OCI-LY3 (cell line): ENCODE data around the gene RETN.

ENCODE experiments used
- H2AFZ ChIP-seq: fragments of 200-600, 300-600 bp; shearing (Covaris generic); 2 replicates; pipeline ENCODE4 v1.6.0; 2014; ENCODE audit warnings: antibody characterized with exemption, low read depth, low read length
- H3K27ac ChIP-seq: fragments of 200-600, 300-600 bp; sonication (generic); 2 replicates; pipeline ENCODE4 v1.5.1; 2014; ENCODE audit warnings: mild to moderate bottlenecking, low read length, moderate library complexity, mixed read lengths
- H3K27me3 ChIP-seq: fragments of 200-600, 300-600 bp; sonication (generic); 2 replicates; pipeline ENCODE4 v1.6.1; 2014; ENCODE audit warnings: low read depth, low read length, mixed read lengths
- H3K36me3 ChIP-seq: fragments of 200-600, 300-600 bp; sonication (generic); replicated peaks from 2 replicates; pipeline ENCODE3; 2014; ENCODE audit warnings: low read depth, low read length, mixed read lengths
- H3K4me1 ChIP-seq: fragments of 300-600, 200-600 bp; sonication (generic); 2 replicates; pipeline ENCODE4 v1.6.1; 2014; ENCODE audit warnings: low read length, mixed read lengths
- H3K4me2 ChIP-seq: fragments of 200-600, 300-600 bp; sonication (generic); 2 replicates; pipeline ENCODE4 v1.6.1; 2014; ENCODE audit warnings: low read length, mixed read lengths
- H3K4me3 ChIP-seq: fragments of 300-600, 200-600 bp; sonication (generic); 2 replicates; pipeline ENCODE4 v1.5.1; 2014; ENCODE audit warnings: antibody characterized with exemption, mild to moderate bottlenecking, low read length, moderate library complexity
- H3K79me2 ChIP-seq: fragments of 300-600, 200-600 bp; shearing (Covaris generic); 2 replicates; pipeline ENCODE4 v1.6.1; 2014; ENCODE audit warnings: mild to moderate bottlenecking, low read length, mixed read lengths
- H3K9ac ChIP-seq: fragments of 300-600, 200-600 bp; shearing (Covaris generic); 2 replicates; pipeline ENCODE4 v1.6.0; 2014; ENCODE audit warnings: mild to moderate bottlenecking, low read length, moderate library complexity
- H3K9me3 ChIP-seq: fragments of 200-600, 300-600 bp; shearing (Covaris generic); 2 replicates; pipeline ENCODE4 v1.6.1; 2014; ENCODE audit warnings: low read length, mixed read lengths; ENCODE audit not compliant: insufficient read depth
- H4K20me1 ChIP-seq: fragments of 200-600, 300-600 bp; sonication (generic); 2 replicates; pipeline ENCODE4 v1.6.1; 2016; ENCODE audit warnings: low read length, mixed read lengths; ENCODE audit not compliant: insufficient read depth
- EZH2phosphoT487 ChIP-seq: fragments of 200-600 bp; shearing (Covaris generic); IDR thresholded peaks from 2 replicates; pipeline ENCODE4 v1.6.1; 2018; ENCODE audit warnings: antibody characterized with exemption, mixed run types, low read depth
- TF ChIP-seq, protein P1 (sequence below): fragments of 200-600, 300-600 bp; sonication (generic); IDR thresholded peaks from 2 replicates; pipeline ENCODE4 v1.5.1; 2014; ENCODE audit warnings: antibody characterized with exemption, low read length, low read depth

RETN gene

DNA sequence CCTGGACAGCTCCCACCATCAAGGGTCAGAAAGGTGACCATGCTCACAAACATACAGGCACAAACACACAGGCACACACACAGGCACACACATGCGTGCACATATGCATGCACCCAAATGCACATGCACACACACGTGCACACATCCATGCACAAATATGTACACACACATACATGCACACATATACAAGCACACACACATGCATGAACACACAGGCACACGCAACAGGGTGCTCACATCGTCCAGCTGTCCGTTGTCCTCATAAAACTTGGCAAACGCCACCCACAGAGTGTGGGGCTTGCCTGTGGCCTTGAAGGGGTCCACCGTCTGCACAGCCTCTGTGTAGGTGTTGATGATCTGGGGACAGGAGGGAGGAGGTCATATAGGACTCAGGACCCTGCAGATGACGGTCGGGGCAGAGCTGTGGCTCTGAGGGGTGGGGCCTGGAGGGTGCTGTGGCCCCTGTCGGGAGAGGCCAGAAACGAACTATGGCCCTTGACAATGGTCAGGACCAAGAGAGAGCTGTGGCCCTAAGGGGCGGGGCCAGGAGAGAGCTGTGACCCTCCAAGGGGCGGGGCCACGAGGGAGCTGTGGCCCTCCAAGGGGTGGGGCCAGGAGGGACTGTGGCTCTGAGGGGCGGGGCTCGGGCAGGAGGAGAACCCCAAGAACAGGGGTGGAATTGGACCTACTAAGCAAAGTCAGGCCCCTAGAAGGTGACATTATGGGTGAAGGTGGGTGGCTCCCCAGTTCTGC is 45.7 kb upstream of the RETN start:
- no peak overlapping the region for H2AFZ ChIP-seq
- H3K79me2 ChIP-seq = peaks cover 25% of the 10 kb centered on the region
- H3K4me2 ChIP-seq = no peak overlapping the region
- H3K4me3 ChIP-seq = no peak overlapping the region
- no peak overlapping the region for H3K9ac ChIP-seq
- no peaks in the 10 kb centered on the region for H3K9me3 ChIP-seq
- H3K4me1 ChIP-seq = peaks cover 3% of the 10 kb centered on the region
- no peak overlapping the region for H3K27ac ChIP-seq
- TF ChIP-seq, protein P1, sequence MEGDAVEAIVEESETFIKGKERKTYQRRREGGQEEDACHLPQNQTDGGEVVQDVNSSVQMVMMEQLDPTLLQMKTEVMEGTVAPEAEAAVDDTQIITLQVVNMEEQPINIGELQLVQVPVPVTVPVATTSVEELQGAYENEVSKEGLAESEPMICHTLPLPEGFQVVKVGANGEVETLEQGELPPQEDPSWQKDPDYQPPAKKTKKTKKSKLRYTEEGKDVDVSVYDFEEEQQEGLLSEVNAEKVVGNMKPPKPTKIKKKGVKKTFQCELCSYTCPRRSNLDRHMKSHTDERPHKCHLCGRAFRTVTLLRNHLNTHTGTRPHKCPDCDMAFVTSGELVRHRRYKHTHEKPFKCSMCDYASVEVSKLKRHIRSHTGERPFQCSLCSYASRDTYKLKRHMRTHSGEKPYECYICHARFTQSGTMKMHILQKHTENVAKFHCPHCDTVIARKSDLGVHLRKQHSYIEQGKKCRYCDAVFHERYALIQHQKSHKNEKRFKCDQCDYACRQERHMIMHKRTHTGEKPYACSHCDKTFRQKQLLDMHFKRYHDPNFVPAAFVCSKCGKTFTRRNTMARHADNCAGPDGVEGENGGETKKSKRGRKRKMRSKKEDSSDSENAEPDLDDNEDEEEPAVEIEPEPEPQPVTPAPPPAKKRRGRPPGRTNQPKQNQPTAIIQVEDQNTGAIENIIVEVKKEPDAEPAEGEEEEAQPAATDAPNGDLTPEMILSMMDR = no peak
- no peak for TF ChIP-seq EZH2phosphoT487
- H3K36me3 ChIP-seq = peaks cover 43% of the 10 kb centered on the region
- 0 out of 2 replicates have a peak, but pooled peaks cover 5% of the 10 kb centered on the region for H4K20me1 ChIP-seq
- H3K27me3 ChIP-seq = no peaks in the 10 kb centered on the region

DNA sequence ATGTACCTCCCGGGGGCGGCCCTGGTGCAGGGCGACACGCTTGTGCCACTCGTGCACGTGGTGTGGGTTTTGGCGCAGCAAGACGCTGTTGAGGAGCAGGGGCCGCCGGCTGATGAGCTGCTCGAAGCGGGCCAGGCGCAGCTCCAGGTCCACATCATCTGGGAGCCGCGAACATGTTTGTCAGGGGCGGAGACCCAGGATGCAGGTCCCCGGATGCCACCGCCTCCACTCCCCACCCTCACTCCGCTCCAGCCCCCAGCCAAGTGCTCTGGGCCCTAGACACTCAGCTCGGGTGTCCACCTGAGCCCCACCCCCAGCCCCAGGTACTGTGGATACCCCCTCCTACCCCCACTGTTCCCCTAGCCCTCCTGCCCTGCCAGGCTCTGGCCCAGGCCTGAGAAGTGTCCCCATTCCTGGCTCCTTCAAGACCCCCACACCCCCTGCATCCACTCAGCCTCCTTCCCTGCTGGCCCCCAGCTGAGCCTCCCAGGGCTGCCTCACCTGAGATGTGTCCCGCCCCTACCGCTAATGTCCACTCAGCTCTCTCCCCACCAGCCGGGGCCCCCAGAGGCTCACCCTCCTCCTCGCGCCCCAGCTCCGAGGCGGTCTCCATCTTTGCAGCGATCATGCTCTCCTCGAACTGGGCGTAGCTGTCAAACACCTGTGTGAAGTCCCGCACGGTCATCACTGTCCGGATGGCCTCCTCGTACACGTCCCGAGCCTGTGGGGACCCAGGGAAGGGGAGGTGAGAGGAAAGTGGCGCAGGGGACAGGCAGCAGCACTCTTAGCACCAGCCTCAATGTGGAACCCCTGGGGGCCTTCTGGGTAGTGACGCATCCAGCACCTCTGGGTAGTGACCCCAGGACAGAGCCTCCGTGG is 44.9 kb upstream of the RETN start:
- no peak overlapping the region for H3K4me3 ChIP-seq
- TF ChIP-seq, protein P1 = no peak
- TF ChIP-seq EZH2phosphoT487 = no peak
- H3K9ac ChIP-seq = no peak overlapping the region
- no peaks in the 10 kb centered on the region for H3K9me3 ChIP-seq
- no peaks in the 10 kb centered on the region for H3K27me3 ChIP-seq
- no peak overlapping the region for H2AFZ ChIP-seq
- H3K4me2 ChIP-seq = no peak overlapping the region
- peaks cover 40% of the 10 kb centered on the region for H3K36me3 ChIP-seq
- H3K27ac ChIP-seq = no peak overlapping the region
- H3K79me2 ChIP-seq = peaks cover 34% of the 10 kb centered on the region
- H4K20me1 ChIP-seq = 0 out of 2 replicates have a peak, but pooled peaks cover 9% of the 10 kb centered on the region
- peaks cover 9% of the 10 kb centered on the region for H3K4me1 ChIP-seq

DNA sequence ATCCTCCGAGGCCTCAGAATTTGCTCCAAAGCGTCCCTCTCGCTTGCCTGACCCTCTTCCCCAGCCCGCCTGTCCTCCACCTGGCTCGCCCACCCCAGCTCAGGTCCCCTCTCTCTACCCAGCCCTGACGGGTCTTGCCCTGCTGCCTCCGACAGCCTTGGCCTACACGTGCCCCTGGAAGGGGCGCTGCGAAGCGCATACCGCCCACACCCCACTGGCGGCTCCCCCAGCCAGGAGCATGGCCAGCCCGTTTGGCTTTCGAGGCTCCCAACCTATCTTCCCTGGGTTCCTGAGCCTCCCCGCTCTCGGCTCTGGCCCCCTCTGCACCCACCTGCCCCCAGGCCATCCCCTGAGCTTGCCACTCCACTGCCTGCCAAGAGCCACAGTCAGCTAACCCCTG is 44.0 kb upstream of the RETN start:
- TF ChIP-seq, protein P1 = no peak
- TF ChIP-seq EZH2phosphoT487 = no peak
- H2AFZ ChIP-seq = no peak overlapping the region
- peaks cover 9% of the 10 kb centered on the region for H3K4me1 ChIP-seq
- peaks cover 41% of the 10 kb centered on the region for H3K79me2 ChIP-seq
- H4K20me1 ChIP-seq = 0 out of 2 replicates have a peak, but pooled peaks cover 9% of the 10 kb centered on the region
- H3K27ac ChIP-seq = no peak overlapping the region
- no peak overlapping the region for H3K9ac ChIP-seq
- peaks cover 39% of the 10 kb centered on the region for H3K36me3 ChIP-seq
- no peaks in the 10 kb centered on the region for H3K9me3 ChIP-seq
- no peaks in the 10 kb centered on the region for H3K27me3 ChIP-seq
- no peak overlapping the region for H3K4me3 ChIP-seq
- no peak overlapping the region for H3K4me2 ChIP-seq

DNA sequence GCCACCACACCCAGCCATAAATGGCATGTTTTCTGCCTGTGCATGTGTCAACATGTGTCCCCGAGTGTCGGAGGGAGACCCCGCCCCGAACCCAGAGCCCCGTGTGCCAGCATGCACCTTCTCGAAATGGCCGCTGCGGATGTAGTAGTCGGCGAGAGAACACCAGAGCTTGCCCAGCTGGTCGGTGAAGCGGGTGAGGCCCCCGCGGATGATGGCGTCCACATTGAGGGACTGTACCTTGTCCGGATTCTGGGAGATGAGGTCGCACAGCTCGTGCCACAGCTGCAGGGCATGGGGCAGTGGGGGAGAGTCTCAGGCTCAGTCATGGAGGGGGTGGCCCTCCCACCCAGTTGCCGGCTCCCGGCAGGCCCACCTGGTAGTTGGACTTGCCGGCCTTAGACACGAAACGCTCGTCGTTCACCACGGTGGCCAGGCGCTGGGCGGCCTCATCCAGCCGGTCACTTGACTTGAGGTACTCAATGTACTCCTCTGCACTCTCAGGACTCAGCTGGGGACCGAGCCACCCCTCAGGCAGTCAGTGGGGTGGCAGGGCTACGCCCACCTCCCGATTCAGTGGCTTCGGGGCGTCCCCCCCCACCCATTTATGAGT is 43.0 kb upstream of the RETN start:
- Histone ChIP-seq H3K4me2 (no peak overlapping the region), H3K9ac (no peak overlapping the region), H4K20me1 (0 out of 2 replicates have a peak, but pooled peaks cover 9% of the 10 kb centered on the region), H3K36me3 (peaks cover 35% of the 10 kb centered on the region), H3K9me3 (no peaks in the 10 kb centered on the region), H3K27me3 (no peaks in the 10 kb centered on the region), H3K27ac (no peak overlapping the region), H3K79me2 (peaks cover 51% of the 10 kb centered on the region), H3K4me1 (peaks cover 15% of the 10 kb centered on the region), H3K4me3 (no peak overlapping the region), H2AFZ (no peak overlapping the region)
- no peak for TF ChIP-seq EZH2phosphoT487
- TF ChIP-seq, protein P1 = no peak
